Endodermal cell (in vitro differentiated cells): ENCODE measurements around the gene DNAAF8. TPM values are rescaled to one million over a fixed set of nuclear protein-coding genes. Genes with fewer than 3 reads are reported as not detected.

ENCODE experiments used
- DNase-seq: peaks from one replicate; pipeline ENCODE4 v3.0.0-alpha.2; 2017
- H3K27ac ChIP-seq: 2 replicates; pipeline ENCODE4 v1.5.1; 2013; ENCODE audit warnings: mild to moderate bottlenecking, low read depth, low read length, moderate library complexity
- H3K27me3 ChIP-seq: 2 replicates; pipeline ENCODE4 v1.6.1; 2013; ENCODE audit warnings: mild to moderate bottlenecking, low read length, moderate library complexity; ENCODE audit not compliant: insufficient read depth, control insufficient read depth, poor library complexity, severe bottlenecking
- H3K36me3 ChIP-seq: 2 replicates; pipeline ENCODE4 v1.7.0; 2013; ENCODE audit warnings: mild to moderate bottlenecking, low read length, moderate library complexity; ENCODE audit not compliant: control insufficient read depth, insufficient read depth
- H3K4me1 ChIP-seq: one replicate; pipeline ENCODE4 v1.7.0; 2013; ENCODE audit warnings: low read length; ENCODE audit not compliant: control insufficient read depth, insufficient read depth
- H3K4me3 ChIP-seq: 2 replicates; pipeline ENCODE4 v1.5.1; 2013; ENCODE audit warnings: mild to moderate bottlenecking, low read length, moderate library complexity
- H3K9ac ChIP-seq: 2 replicates; pipeline ENCODE4 v1.6.1; 2013; ENCODE audit warnings: mild to moderate bottlenecking, low read length, moderate library complexity; ENCODE audit not compliant: poor library complexity, severe bottlenecking; ENCODE audit errors: extremely low read depth
- H3K9me3 ChIP-seq: 2 replicates; pipeline ENCODE4 v1.6.1; 2013; ENCODE audit warnings: mild to moderate bottlenecking, low read length, moderate library complexity; ENCODE audit not compliant: control insufficient read depth
- H3K27ac Mint-ChIP-seq: 2 replicates; pipeline ENCODE4 v1.8.0; 2020; ENCODE audit warnings: mixed read lengths
- H3K27me3 Mint-ChIP-seq: 2 replicates; pipeline ENCODE4 v1.8.0; 2021; ENCODE audit warnings: mild to moderate bottlenecking, mixed read lengths; ENCODE audit not compliant: insufficient read depth
- H3K36me3 Mint-ChIP-seq: 2 replicates; pipeline ENCODE4 v1.8.0; 2020; ENCODE audit warnings: low read depth, mixed read lengths
- H3K4me1 Mint-ChIP-seq: 2 replicates; pipeline ENCODE4 v1.8.0; 2020; ENCODE audit warnings: mixed read lengths
- H3K4me3 Mint-ChIP-seq: 2 replicates; pipeline ENCODE4 v1.8.0; 2020; ENCODE audit warnings: mild to moderate bottlenecking, moderate library complexity, mixed read lengths
- H3K9me3 Mint-ChIP-seq: 2 replicates; pipeline ENCODE4 v1.8.0; 2020; ENCODE audit warnings: mild to moderate bottlenecking, mixed read lengths
- WGBS, 2 experiments: methylation state at CpG; one replicate each; pipeline versions ENCODE4 v1.1.5 to v1.1.7; 2013; ENCODE audit warnings: missing lambda C conversion rate in 2 of 2, mixed read lengths in 1 of 2; ENCODE audit not compliant: insufficient coverage in 1 of 2, insufficient read length in 1 of 2; 5-methylcytosine and 5-hydroxymethylcytosine counted together
- long read RNA-seq, 4 experiments: library from polyadenylated mRNA in 2 of 4; library from RNA in 1 of 4; library from capped mRNA in 1 of 4; stranded (forward) in 3 of 4; unstranded in 1 of 4; transcript quantifications; one replicate each; pipeline ENCODE4 v2.0.0, GENCODE V29; 2020 to 2021; ENCODE audit warnings: inconsistent platforms in 1 of 4
- polyA plus RNA-seq, 2 experiments: library from polyadenylated mRNA; stranded (reverse); fragments of 50-300 nt; gene quantifications; one replicate each; pipeline ENCODE4 v1.2.3, GENCODE V29; 2013
- total RNA-seq, 2 donors: library from RNA; stranded (reverse); fragmentation: NEBNext Ultra II Directional in 1 of 2; extraction: Animal tissue kit (Norgen Biotek cat#: 25700) in 1 of 2; gene quantifications; 2 replicates in 1 of 2; 3 replicates in 1 of 2; pipeline ENCODE4 v1.2.1, GENCODE V29; 2021
- TF ChIP-seq, protein P1 (sequence below): fragments of 200-600 bp; sonication (generic); conservative IDR thresholded peaks from 2 replicates; pipeline ENCODE4 v1.5.0; 2021; ENCODE audit warnings: antibody characterized with exemption, mild to moderate bottlenecking

Gene DNAAF8
- total RNA-seq = under 1 TPM; 0.35 to 0.64 TPM
- polyA plus RNA-seq (2013, experiment 1 of 2) = 0.82 TPM
- 1.2 TPM for polyA plus RNA-seq (2013, experiment 2 of 2)
- long read RNA-seq, experiment 1, partial matches to known transcripts = 0 of 1 reads
- long read RNA-seq, experiment 1, other reads (novel, unspliced or antisense) = 0 of 1 reads
- long read RNA-seq, experiment 2 = 0 reads
- long read RNA-seq, experiment 3, partial matches to known transcripts = 2 of 2 reads
- long read RNA-seq, experiment 3, other reads (novel, unspliced or antisense) = 0 of 2 reads
- long read RNA-seq, experiment 4, partial matches to known transcripts = 1 of 2 reads
- long read RNA-seq, experiment 4, other reads (novel, unspliced or antisense) = 1 of 2 reads

GRCh38 chr16:4734063-4734729, at the start of gene DNAAF8, which contains the start of gene ANKS3:
TSS of gene DNAAF8 (plus strand) at chr16:4734537. CDS start at chr16:4736515, 1,978 bp downstream.
TSS of gene ANKS3 (minus strand) at chr16:4734271. CDS start at chr16:4730149, 4,122 bp downstream.
- H3K9ac ChIP-seq = peak within 1 kb of the TSS; percentile 88
- no peaks in the 10 kb centered on the region for H3K27me3 ChIP-seq
- Mint-ChIP-seq H3K27ac (peak within 1 kb of the TSS; percentile 96), H3K36me3 (peaks cover 12% of the 10 kb centered on the region), H3K4me3 (peak within 1 kb of the TSS; percentile 88), H3K4me1 (peaks cover 2% of the 10 kb centered on the region), H3K9me3 (no peaks in the 10 kb centered on the region), H3K27me3 (peaks cover 3% of the 10 kb centered on the region)
- H3K4me3 ChIP-seq = peak within 1 kb of the TSS; percentile 97
- TF ChIP-seq, protein P1, sequence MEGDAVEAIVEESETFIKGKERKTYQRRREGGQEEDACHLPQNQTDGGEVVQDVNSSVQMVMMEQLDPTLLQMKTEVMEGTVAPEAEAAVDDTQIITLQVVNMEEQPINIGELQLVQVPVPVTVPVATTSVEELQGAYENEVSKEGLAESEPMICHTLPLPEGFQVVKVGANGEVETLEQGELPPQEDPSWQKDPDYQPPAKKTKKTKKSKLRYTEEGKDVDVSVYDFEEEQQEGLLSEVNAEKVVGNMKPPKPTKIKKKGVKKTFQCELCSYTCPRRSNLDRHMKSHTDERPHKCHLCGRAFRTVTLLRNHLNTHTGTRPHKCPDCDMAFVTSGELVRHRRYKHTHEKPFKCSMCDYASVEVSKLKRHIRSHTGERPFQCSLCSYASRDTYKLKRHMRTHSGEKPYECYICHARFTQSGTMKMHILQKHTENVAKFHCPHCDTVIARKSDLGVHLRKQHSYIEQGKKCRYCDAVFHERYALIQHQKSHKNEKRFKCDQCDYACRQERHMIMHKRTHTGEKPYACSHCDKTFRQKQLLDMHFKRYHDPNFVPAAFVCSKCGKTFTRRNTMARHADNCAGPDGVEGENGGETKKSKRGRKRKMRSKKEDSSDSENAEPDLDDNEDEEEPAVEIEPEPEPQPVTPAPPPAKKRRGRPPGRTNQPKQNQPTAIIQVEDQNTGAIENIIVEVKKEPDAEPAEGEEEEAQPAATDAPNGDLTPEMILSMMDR = no peak
- H3K27ac ChIP-seq = peak within 1 kb of the TSS; percentile 99
- peaks cover 14% of the 10 kb centered on the region for H3K36me3 ChIP-seq
- no peaks in the 10 kb centered on the region for H3K4me1 ChIP-seq
- WGBS, 2 experiments = 0 to 1% methylated on average over 21 to 70 of the region's 70 CpGs
- no peaks in the 10 kb centered on the region for H3K9me3 ChIP-seq
- peak; percentile 99 for DNase-seq

GRCh38 chr16:4684763-4685162, 49.6 kb upstream of the DNAAF8 start:
- Histone ChIP-seq H3K4me1 (no peaks in the 10 kb centered on the region), H3K4me3 (no peak overlapping the region), H3K27ac (no peak overlapping the region), H3K27me3 (no peaks in the 10 kb centered on the region), H3K36me3 (peaks cover 29% of the 10 kb centered on the region), H3K9ac (no peak overlapping the region), H3K9me3 (no peaks in the 10 kb centered on the region)
- Mint-ChIP-seq H3K27ac (no peak overlapping the region), H3K4me1 (no peaks in the 10 kb centered on the region), H3K4me3 (no peak overlapping the region), H3K27me3 (no peaks in the 10 kb centered on the region), H3K36me3 (peaks cover 7% of the 10 kb centered on the region), H3K9me3 (no peaks in the 10 kb centered on the region)
- 94 to 96% methylated on average over 12 to 13 of the region's 13 CpGs for WGBS, 2 experiments
- TF ChIP-seq, protein P1 = no peak
- DNase-seq = no peak

DNA sequence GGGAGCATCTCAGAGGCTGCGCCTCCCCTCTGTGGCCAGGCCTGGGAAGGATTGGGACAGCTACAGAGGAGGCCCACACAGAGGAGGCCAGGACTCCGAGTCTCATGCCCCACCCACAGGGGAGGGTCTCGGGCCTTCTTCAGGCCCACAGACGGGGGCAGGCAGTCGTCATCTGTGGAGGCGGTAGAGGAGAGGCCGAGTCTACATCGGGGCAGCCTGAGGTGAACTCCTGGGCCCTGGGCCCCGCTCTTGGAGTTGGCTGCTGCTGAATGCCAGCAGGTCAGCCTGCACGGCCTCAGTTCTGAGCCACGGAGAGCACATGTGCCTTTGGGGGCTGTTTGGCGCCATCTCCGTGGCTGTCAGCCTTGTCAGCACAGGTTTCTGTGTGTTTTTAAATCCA, 49.0 kb upstream of the DNAAF8 start:
- Mint-ChIP-seq H3K36me3 (peaks cover 7% of the 10 kb centered on the region), H3K9me3 (no peaks in the 10 kb centered on the region), H3K27me3 (no peaks in the 10 kb centered on the region), H3K4me3 (no peak overlapping the region), H3K4me1 (no peaks in the 10 kb centered on the region), H3K27ac (peak overlapping the region; percentile 48)
- Histone ChIP-seq H3K27me3 (no peaks in the 10 kb centered on the region), H3K4me1 (no peaks in the 10 kb centered on the region), H3K9ac (no peak overlapping the region), H3K27ac (no peak overlapping the region), H3K36me3 (peaks cover 26% of the 10 kb centered on the region), H3K9me3 (no peaks in the 10 kb centered on the region), H3K4me3 (no peak overlapping the region)
- TF ChIP-seq, protein P1 = no peak
- WGBS, 2 experiments = 96 to 98% methylated on average over 12 to 13 of the region's 13 CpGs
- no peak for DNase-seq
